Heart left ventricle (tissue), 13 donors: ENCODE measurements around the gene RAP1GAP.

Experiments
- POLR2A ChIP-seq, 2 donors: fragments of 450-650 bp; IDR thresholded peaks; one replicate each; pipeline ENCODE4 v1.6.1; 2017; ENCODE audit warnings: antibody characterized with exemption in 2 of 2, mild to moderate bottlenecking in 2 of 2, moderate library complexity in 2 of 2
- TF ChIP-seq, protein P1 (sequence below), 12 donors: fragments of 200-600 bp; sonication (generic) in 4 of 12; IDR thresholded peaks; one replicate each; pipeline versions ENCODE4 v1.5.0 to v1.8.0; 2018 to 2022; ENCODE audit warnings: antibody characterized with exemption in 12 of 12, mild to moderate bottlenecking in 5 of 12
- donor health status: ischemic (EF 13 %, LVEDD 7.1; RV severe dilation, severe dysfunction).
- donor health status: DM: no; HTN: yes; CAD: no.
- donor health status: DM: no; HTN: no; CAD: no.
- donor health status: ischemic (EF 25% LVEDD 6.9; RV normal size, moderate dysfunction).
- donor health status: ischemic (EF 25% LVEDD 5.7; RV mildly dilated, moderate dysfunction).
- donor health status: ischemic (EF 35%, LVEDD 5.7; RV mildly dilated, moderate dysfunction).
- donor health status: nonischemic (EF 11% LVEDD 7.7; RV severe dilation, severe dysfunction).
- donor health status: DM: yes; HTN: yes; CAD: no.
- donor health status: PGD.
- donor health status: ischemic (EF 29% LVEDD 5.4; RV normal size, mild dysfunction).
- donor health status: nonischemic (EF 23%, LVEDD 6.1; RV moderate dilation, normal function).

DNA sequence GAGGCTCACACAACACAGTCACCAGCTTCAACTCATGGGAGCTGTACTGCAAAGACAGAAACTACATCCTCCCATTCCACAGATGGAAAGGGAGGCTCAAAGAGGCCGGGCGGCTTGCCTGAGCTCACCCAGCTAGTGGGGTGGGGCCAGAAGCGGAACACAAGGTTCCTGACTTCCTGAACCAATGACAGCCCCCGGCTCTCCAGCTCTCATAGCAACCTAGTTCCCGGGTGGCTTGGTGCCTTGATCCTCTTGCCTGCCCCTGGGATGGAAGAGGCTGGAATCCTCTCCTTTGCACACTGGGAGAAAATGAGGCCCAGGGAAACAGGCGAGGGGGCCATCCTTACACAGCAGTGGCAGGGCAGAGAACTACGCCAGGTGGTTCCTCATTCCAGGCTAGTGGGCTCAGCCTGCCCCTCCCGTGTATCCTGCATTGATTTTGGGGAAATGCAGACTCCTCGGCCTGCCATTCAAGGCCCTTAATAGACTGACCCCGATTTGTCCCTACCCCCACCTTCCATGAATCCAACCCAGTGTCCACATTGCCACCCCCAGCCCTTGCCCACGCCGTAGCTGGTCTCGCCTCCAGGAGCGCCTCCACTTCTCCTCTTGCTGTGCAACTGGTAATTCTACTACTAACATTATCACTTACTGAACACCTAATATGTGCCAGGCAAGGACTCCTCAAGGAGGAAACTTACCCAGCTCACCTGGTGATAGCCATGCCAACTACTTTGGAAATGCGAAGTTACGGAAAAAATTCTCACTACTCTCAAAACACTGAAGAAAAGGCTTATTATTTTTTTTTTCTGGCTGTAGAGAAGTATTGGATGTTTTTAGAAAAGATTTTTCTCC lies 5.0 kb downstream of the RAP1GAP start:
- TF ChIP-seq, protein P1, sequence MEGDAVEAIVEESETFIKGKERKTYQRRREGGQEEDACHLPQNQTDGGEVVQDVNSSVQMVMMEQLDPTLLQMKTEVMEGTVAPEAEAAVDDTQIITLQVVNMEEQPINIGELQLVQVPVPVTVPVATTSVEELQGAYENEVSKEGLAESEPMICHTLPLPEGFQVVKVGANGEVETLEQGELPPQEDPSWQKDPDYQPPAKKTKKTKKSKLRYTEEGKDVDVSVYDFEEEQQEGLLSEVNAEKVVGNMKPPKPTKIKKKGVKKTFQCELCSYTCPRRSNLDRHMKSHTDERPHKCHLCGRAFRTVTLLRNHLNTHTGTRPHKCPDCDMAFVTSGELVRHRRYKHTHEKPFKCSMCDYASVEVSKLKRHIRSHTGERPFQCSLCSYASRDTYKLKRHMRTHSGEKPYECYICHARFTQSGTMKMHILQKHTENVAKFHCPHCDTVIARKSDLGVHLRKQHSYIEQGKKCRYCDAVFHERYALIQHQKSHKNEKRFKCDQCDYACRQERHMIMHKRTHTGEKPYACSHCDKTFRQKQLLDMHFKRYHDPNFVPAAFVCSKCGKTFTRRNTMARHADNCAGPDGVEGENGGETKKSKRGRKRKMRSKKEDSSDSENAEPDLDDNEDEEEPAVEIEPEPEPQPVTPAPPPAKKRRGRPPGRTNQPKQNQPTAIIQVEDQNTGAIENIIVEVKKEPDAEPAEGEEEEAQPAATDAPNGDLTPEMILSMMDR (IDR thresholded peaks at IDR 0.05), result no peak
- no peak for TF ChIP-seq POLR2A (IDR thresholded peaks at IDR 0.05)
